GM23248 (cell line): ENCODE data around the gene MOV10L1. TPM values are rescaled to one million over a fixed set of nuclear protein-coding genes. Genes with fewer than 3 reads are reported as not detected.
A peak's percentile ranks its signal among the peaks of the same experiment; 100 is the strongest.

Experiments
- DNase-seq: peaks from one replicate; pipeline ENCODE4 v3.0.0-alpha.2; 2015
- H2AFZ ChIP-seq: fragments of 200-600 bp; sonication (generic); 2 replicates; pipeline ENCODE4 v1.6.1; 2016; ENCODE audit warnings: antibody characterized with exemption
- H3F3A ChIP-seq: fragments of 200-600 bp; sonication (generic); 2 replicates; pipeline ENCODE4 v1.6.1; 2016; ENCODE audit warnings: mild to moderate bottlenecking, antibody characterized with exemption, mixed run types; ENCODE audit not compliant: insufficient read depth
- H3K27ac ChIP-seq: fragments of 200-600 bp; sonication (generic); 2 replicates; pipeline ENCODE4 v1.5.1; 2016; ENCODE audit warnings: mild to moderate bottlenecking
- H3K27me3 ChIP-seq: fragments of 200-600 bp; sonication (generic); replicated peaks from 2 replicates; pipeline ENCODE4 v1.6.1; 2016; ENCODE audit warnings: mild to moderate bottlenecking; ENCODE audit not compliant: insufficient read depth
- H3K36me3 ChIP-seq: fragments of 200-600 bp; sonication (generic); 2 replicates; pipeline ENCODE4 v1.6.1; 2016; ENCODE audit warnings: low read depth, mild to moderate bottlenecking
- H3K4me1 ChIP-seq: fragments of 200-600 bp; sonication (generic); 2 replicates; pipeline ENCODE4 v1.6.1; 2016; ENCODE audit warnings: mild to moderate bottlenecking; ENCODE audit not compliant: insufficient read depth
- H3K4me2 ChIP-seq: fragments of 200-600 bp; sonication (generic); one replicate; pipeline ENCODE4 v1.6.1; 2016; ENCODE audit warnings: mild to moderate bottlenecking; ENCODE audit not compliant: unreplicated experiment
- H3K4me3 ChIP-seq: fragments of 200-600 bp; sonication (generic); 2 replicates; pipeline ENCODE4 v1.5.1; 2016; ENCODE audit warnings: mild to moderate bottlenecking
- H3K79me2 ChIP-seq: fragments of 200-600 bp; sonication (generic); 2 replicates; pipeline ENCODE4 v1.6.1; 2016; ENCODE audit warnings: mild to moderate bottlenecking; ENCODE audit not compliant: insufficient read depth
- H3K9ac ChIP-seq: fragments of 200-600 bp; sonication (generic); 2 replicates; pipeline ENCODE4 v1.6.1; 2016; ENCODE audit warnings: mild to moderate bottlenecking
- H3K9me2 ChIP-seq: fragments of 200-600 bp; sonication (generic); 2 replicates; pipeline ENCODE4 v1.6.1; 2016; ENCODE audit warnings: mixed run types, mild to moderate bottlenecking, moderate library complexity; ENCODE audit not compliant: insufficient read depth
- H3K9me3 ChIP-seq: fragments of 200-600 bp; sonication (generic); one replicate; pipeline ENCODE4 v1.6.1; 2017; ENCODE audit warnings: low read depth
- H4K20me1 ChIP-seq: fragments of 200-600 bp; sonication (generic); 2 replicates; pipeline ENCODE4 v1.6.0; 2016; ENCODE audit not compliant: insufficient read depth
- EZH2 ChIP-seq: fragments of 200-600 bp; sonication (generic); IDR thresholded peaks from 2 replicates; pipeline ENCODE4 v1.6.1; 2018; ENCODE audit warnings: antibody characterized with exemption, mild to moderate bottlenecking; ENCODE audit not compliant: insufficient read depth, poor library complexity, severe bottlenecking
- EZH2phosphoT487 ChIP-seq: fragments of 200-600 bp; sonication (generic); IDR thresholded peaks from 2 replicates; pipeline ENCODE4 v1.6.1; 2018; ENCODE audit warnings: antibody characterized with exemption, moderate library complexity, mild to moderate bottlenecking, low read depth; ENCODE audit not compliant: insufficient read depth
- WGBS, 2 experiments: methylation state at CpG; one replicate each; pipeline ENCODE4 v1.1.6; 2015 to 2017; ENCODE audit warnings: low lambda C conversion rate in 2 of 2, low coverage in 1 of 2; ENCODE audit errors: missing lambda C conversion rate in 2 of 2; 5-methylcytosine and 5-hydroxymethylcytosine counted together
- in situ Hi-C: fragments of 300-500 bp; cut with MboI; formaldehyde crosslinking; loops from 2 replicates; pipeline ENCODE4 v1.15.0; 2020
- polyA plus RNA-seq: library from polyadenylated mRNA; unstranded; fragments of >200 nt; fragmentation: Nextera tagmentation; extraction: Ambion mirVana; gene quantifications from 2 replicates; pipeline ENCODE4 v1.2.1, GENCODE V29; 2016
- total RNA-seq: library from RNA; depleted of rRNA; stranded (reverse); fragments of >200 nt; shearing (Covaris generic); gene quantifications from 2 replicates; pipeline ENCODE4 v1.2.3, GENCODE V29; 2014

Gene MOV10L1
- total and polyA plus RNA-seq, 2 experiments from 2014 or later, result not detected

- Histone ChIP-seq H3K27ac (peak overlapping the region; percentile 29), H3K4me2 (peak overlapping the region; percentile 58)
These were observed 101.3 kb downstream of the MOV10L1 start for GRCh38 chr22:50190941-50191741.

DNA sequence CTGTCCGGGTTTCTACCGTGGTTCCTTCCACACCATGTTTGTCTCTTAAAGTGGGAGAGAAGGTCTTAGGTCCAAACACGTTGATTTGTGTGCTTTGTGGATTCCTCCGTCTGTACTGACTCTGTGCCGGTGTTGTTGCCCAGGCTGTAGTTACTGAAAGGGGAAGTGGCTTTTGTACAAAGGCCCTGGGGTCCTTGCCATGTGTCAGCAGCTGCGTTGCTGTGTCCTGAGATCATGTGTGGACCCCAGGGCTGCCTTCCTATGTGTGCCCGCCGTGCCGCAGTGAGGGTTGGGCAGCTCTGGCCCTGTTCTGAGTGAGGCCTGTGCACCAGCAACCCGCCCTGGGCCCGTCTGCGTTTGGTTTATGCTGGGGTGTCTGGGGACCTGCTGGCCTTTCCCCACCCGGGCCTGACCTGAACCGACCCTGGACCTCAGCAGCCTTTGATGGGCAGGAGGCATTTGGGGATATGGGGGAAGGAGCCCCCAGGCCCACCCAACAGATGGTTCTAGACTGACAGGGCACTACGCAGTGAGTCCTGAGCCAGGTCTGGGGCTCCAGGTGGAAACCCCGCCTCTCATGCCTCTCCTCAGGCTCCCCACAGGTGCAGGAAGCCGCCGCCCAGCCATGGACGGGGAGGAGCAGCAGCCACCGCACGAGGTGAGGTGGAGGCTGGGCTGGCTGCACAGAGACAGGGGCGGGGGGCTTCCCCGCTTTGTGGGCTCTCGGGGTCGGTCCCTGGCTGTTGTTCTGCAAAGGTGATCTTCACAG lies 102.8 kb downstream of the MOV10L1 start:
- no peak overlapping the region for H3K4me2 ChIP-seq
- TF ChIP-seq EZH2 (no peak), EZH2phosphoT487 (no peak)
- no peaks in the 10 kb centered on the region for H3K27me3 ChIP-seq
- H4K20me1 ChIP-seq, result no peaks in the 10 kb centered on the region
- no peaks in the 10 kb centered on the region for H3K9me3 ChIP-seq
- no peaks in the 10 kb centered on the region for H3F3A ChIP-seq
- no peak overlapping the region for H3K27ac ChIP-seq
- in situ Hi-C loops, result no loop called here
- 86 to 87% methylated on average over 21 to 25 of the region's 25 CpGs for WGBS, 2 experiments
- DNase-seq, result no peak
- peaks cover 55% of the 10 kb centered on the region for H3K79me2 ChIP-seq
- no peak overlapping the region for H2AFZ ChIP-seq
- no peaks in the 10 kb centered on the region for H3K4me1 ChIP-seq
- H3K9ac ChIP-seq, result no peak overlapping the region
- H3K9me2 ChIP-seq, result no peaks in the 10 kb centered on the region
- H3K36me3 ChIP-seq, result no peaks in the 10 kb centered on the region
- H3K4me3 ChIP-seq, result no peak overlapping the region

More at GRCh38 chr22:50190941-50191741, 101.3 kb downstream of the MOV10L1 start:
- Histone ChIP-seq H3F3A (no peaks in the 10 kb centered on the region), H3K9me3 (no peaks in the 10 kb centered on the region), H2AFZ (no peak overlapping the region), H3K79me2 (peaks cover 70% of the 10 kb centered on the region), H3K4me3 (peak overlapping the region; percentile 60), H3K9ac (peak overlapping the region; percentile 71), H3K4me1 (0 out of 2 replicates have a peak, but pooled peaks cover 5% of the 10 kb centered on the region), H4K20me1 (no peaks in the 10 kb centered on the region), H3K36me3 (no peaks in the 10 kb centered on the region), H3K27me3 (no peaks in the 10 kb centered on the region), H3K9me2 (no peaks in the 10 kb centered on the region)
- TF ChIP-seq EZH2phosphoT487 (no peak), EZH2 (no peak)
- DNase-seq, result no peak
- in situ Hi-C loops, result no loop called here
- whole genome bisulfite sequencing, 2 experiments, result 84 to 88% methylated on average over 17 of the region's 18 CpGs

DNA sequence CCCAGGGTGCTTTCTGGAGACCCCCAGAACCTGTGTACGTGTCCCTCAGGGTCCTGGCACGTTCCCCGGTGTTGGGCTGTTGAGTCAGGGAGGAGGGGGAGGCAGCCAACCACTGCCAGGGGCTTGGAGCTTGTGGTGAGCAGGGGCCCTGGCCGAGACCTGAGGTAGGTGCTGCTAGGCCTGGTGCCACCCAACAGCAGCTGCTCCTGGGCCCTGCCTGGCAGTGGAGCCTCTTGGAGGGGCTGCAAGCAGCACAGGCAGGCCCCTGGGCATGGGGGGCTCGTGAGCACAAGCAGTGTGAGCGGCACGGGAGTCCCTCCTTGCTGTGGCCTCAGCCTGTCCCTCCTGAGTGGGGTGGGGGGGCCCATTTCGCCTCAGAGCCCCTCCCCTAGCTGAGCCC lies 103.8 kb downstream of the MOV10L1 start:
- H3K4me2 ChIP-seq, result no peak overlapping the region
- no peaks in the 10 kb centered on the region for H3K36me3 ChIP-seq
- H3K9me3 ChIP-seq, result no peaks in the 10 kb centered on the region
- WGBS, 2 experiments, result 90 to 94% methylated on average over 6 to 8 of the region's 8 CpGs
- no peaks in the 10 kb centered on the region for H4K20me1 ChIP-seq
- in situ Hi-C loops, result no loop called here
- H3K79me2 ChIP-seq, result peaks cover 45% of the 10 kb centered on the region
- H2AFZ ChIP-seq, result no peak overlapping the region
- no peak for DNase-seq
- TF ChIP-seq EZH2phosphoT487 (no peak), EZH2 (no peak)
- H3F3A ChIP-seq, result no peaks in the 10 kb centered on the region
- H3K9me2 ChIP-seq, result no peaks in the 10 kb centered on the region
- no peaks in the 10 kb centered on the region for H3K27me3 ChIP-seq
- H3K27ac ChIP-seq, result no peak overlapping the region
- H3K9ac ChIP-seq, result no peak overlapping the region
- H3K4me3 ChIP-seq, result no peak overlapping the region
- H3K4me1 ChIP-seq, result no peaks in the 10 kb centered on the region

DNA sequence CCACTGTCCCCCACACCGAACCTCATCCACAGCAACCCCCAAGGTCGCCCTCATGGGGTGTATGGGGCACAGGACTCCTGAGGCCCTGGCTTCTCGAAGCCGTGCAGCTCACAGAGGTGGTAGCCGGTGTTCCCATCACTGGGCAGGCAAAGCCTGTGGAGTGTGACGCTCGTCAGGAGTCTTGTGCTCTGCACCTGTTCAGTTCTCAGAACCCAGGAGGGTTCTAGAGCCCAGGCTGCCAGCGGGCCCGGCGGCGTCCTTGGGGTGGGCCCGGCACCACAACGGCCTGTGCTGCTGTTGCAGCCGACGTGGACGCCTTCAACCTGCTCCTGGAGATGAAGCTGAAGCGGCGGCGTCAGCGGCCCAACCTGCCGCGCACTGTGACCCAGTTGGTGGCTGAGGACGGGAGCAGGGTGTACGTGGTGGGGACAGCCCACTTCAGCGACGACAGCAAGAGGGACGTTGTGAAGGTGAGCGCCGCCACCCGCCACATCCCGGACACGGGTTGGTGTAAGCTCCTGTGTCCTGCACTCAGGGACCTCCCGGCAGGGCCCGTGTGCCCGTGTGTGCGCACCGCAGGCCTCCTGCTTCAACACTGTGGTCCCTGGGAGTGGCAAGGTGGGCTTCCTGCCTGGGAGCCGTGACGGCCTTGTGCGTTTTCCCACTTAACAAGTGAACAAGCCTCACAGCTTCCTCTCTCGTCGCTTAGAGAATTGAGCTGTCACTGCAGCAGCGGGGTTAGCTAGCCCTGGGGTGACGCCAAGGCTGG lies 104.4 kb downstream of the MOV10L1 start:
- no peak for DNase-seq
- Histone ChIP-seq H3K27ac (no peak overlapping the region), H3K79me2 (peaks cover 39% of the 10 kb centered on the region), H3K4me2 (no peak overlapping the region), H3K36me3 (no peaks in the 10 kb centered on the region), H4K20me1 (no peaks in the 10 kb centered on the region), H3K9me3 (no peaks in the 10 kb centered on the region), H3K9me2 (no peaks in the 10 kb centered on the region), H3F3A (no peaks in the 10 kb centered on the region; the same call in 1 of the 2 replicates), H3K9ac (no peak overlapping the region), H3K4me1 (no peaks in the 10 kb centered on the region), H3K27me3 (no peaks in the 10 kb centered on the region), H3K4me3 (no peak overlapping the region), H2AFZ (no peak overlapping the region)
- TF ChIP-seq EZH2phosphoT487 (no peak), EZH2 (no peak)
- in situ Hi-C loops, result no loop called here
- 94 to 95% methylated on average over 43 to 44 of the region's 44 CpGs for WGBS, 2 experiments
